Liver (tissue), 3 donors: ENCODE data around the gene TPSG1.

Experiments used
- CTCF ChIP-seq: fragments of 150-350 bp; IDR thresholded peaks from 2 replicates; pipeline ENCODE4 v1.5.1; 2017; ENCODE audit warnings: improper control_type of control experiment, low read depth, low read length; ENCODE audit not compliant: missing input control
- SP1 ChIP-seq: IDR thresholded peaks from 2 replicates; pipeline ENCODE4 v1.6.1; 2018; ENCODE audit warnings: antibody characterized with exemption, mild to moderate bottlenecking
- ZBTB33 ChIP-seq: IDR thresholded peaks from 2 replicates; pipeline ENCODE4 v1.6.1; 2016; ENCODE audit warnings: antibody characterized with exemption
- donor health status: healthy.
- donor health status: healthy.

GRCh38 chr16:1181404-1182315 lies 43.4 kb downstream of the TPSG1 start:
- TF ChIP-seq CTCF (peak; percentile 6), SP1 (no peak), ZBTB33 (no peak)
